ENCODE data around the gene PAPSS2.
A peak's percentile ranks its signal among the peaks of the same experiment; 100 is the strongest.

The PAPSS2 gene

GRCh38 chr10:87660484-87661133, 931 bp downstream of the PAPSS2 start:
- H3K4me1 ChIP-seq (ENCODE audit: insufficient read depth, low read length), result peaks cover 34% of the 10 kb centered on the region
- no peaks in the 10 kb centered on the region for H3K9me3 ChIP-seq (ENCODE audit: insufficient read depth, low read depth, low read length)
- no peaks in the 10 kb centered on the region for H3K36me3 ChIP-seq (ENCODE audit: insufficient read depth, low read depth, low read length)
- peaks cover 13% of the 10 kb centered on the region; the same call in 1 of the 2 replicates for H3K27me3 ChIP-seq (ENCODE audit: insufficient read depth, low read length)
- peak overlapping the region; percentile 93 for H3K4me3 ChIP-seq (ENCODE audit: low read length)
- peak overlapping the region; percentile 84 for H3K9ac ChIP-seq (ENCODE audit: low read depth, low read length)
- H3K27ac ChIP-seq (ENCODE audit: low read length), result no peak overlapping the region

- no peak overlapping the region for H3K9ac ChIP-seq (ENCODE audit: low read depth, low read length)
- H3K4me1 ChIP-seq (ENCODE audit: insufficient read depth, low read length), result peaks cover 28% of the 10 kb centered on the region
- H3K36me3 ChIP-seq (ENCODE audit: insufficient read depth, low read depth, low read length), result no peaks in the 10 kb centered on the region
- H3K9me3 ChIP-seq (ENCODE audit: insufficient read depth, low read depth, low read length), result no peaks in the 10 kb centered on the region
- peak overlapping the region; percentile 93; the same call in 1 of the 2 replicates for H3K4me3 ChIP-seq (ENCODE audit: low read length)
- no peak overlapping the region for H3K27ac ChIP-seq (ENCODE audit: low read length)
- peaks cover 13% of the 10 kb centered on the region; the same call in 1 of the 2 replicates for H3K27me3 ChIP-seq (ENCODE audit: insufficient read depth, low read length)
Observed at GRCh38 chr10:87661861-87662785, 2.4 kb downstream of the PAPSS2 start.

GRCh38 chr10:87664276-87664701, 4.6 kb downstream of the PAPSS2 start:
- Histone ChIP-seq H3K27me3 (ENCODE audit: insufficient read depth, low read length) (peaks cover 4% of the 10 kb centered on the region; the same call in 1 of the 2 replicates), H3K9ac (ENCODE audit: low read depth, low read length) (no peak overlapping the region), H3K27ac (ENCODE audit: low read length) (no peak overlapping the region), H3K4me1 (ENCODE audit: insufficient read depth, low read length) (peaks cover 19% of the 10 kb centered on the region; the same call in 1 of the 2 replicates), H3K36me3 (ENCODE audit: insufficient read depth, low read depth, low read length) (no peaks in the 10 kb centered on the region), H3K4me3 (ENCODE audit: low read length) (no peak overlapping the region), H3K9me3 (ENCODE audit: insufficient read depth, low read depth, low read length) (no peaks in the 10 kb centered on the region)

GRCh38 chr10:87667493-87667892, 7.8 kb downstream of the PAPSS2 start:
- 0 out of 2 replicates have a peak, but pooled peaks cover 1% of the 10 kb centered on the region for H3K4me1 ChIP-seq (ENCODE audit: insufficient read depth, low read length)
- no peaks in the 10 kb centered on the region for H3K9me3 ChIP-seq (ENCODE audit: insufficient read depth, low read depth, low read length)
- no peak overlapping the region for H3K4me3 ChIP-seq (ENCODE audit: low read length)
- H3K27me3 ChIP-seq (ENCODE audit: insufficient read depth, low read length), result no peaks in the 10 kb centered on the region
- no peaks in the 10 kb centered on the region for H3K36me3 ChIP-seq (ENCODE audit: insufficient read depth, low read depth, low read length)
- no peak overlapping the region for H3K9ac ChIP-seq (ENCODE audit: low read depth, low read length)
- H3K27ac ChIP-seq (ENCODE audit: low read length), result no peak overlapping the region

- Histone ChIP-seq H3K9ac (ENCODE audit: low read depth, low read length) (no peak overlapping the region), H3K36me3 (ENCODE audit: insufficient read depth, low read depth, low read length) (no peaks in the 10 kb centered on the region), H3K27ac (ENCODE audit: low read length) (no peak overlapping the region), H3K27me3 (ENCODE audit: insufficient read depth, low read length) (no peaks in the 10 kb centered on the region), H3K4me1 (ENCODE audit: insufficient read depth, low read length) (no peaks in the 10 kb centered on the region), H3K9me3 (ENCODE audit: insufficient read depth, low read depth, low read length) (no peaks in the 10 kb centered on the region), H3K4me3 (ENCODE audit: low read length) (no peak overlapping the region)
Observed at GRCh38 chr10:87668324-87669074, 8.8 kb downstream of the PAPSS2 start.

GRCh38 chr10:87669752-87670151, 10.1 kb downstream of the PAPSS2 start:
- Histone ChIP-seq H3K9me3 (ENCODE audit: insufficient read depth, low read depth, low read length) (no peaks in the 10 kb centered on the region), H3K4me1 (ENCODE audit: insufficient read depth, low read length) (peaks cover under 1% of the 10 kb centered on the region; the same call in 1 of the 2 replicates), H3K9ac (ENCODE audit: low read depth, low read length) (no peak overlapping the region), H3K36me3 (ENCODE audit: insufficient read depth, low read depth, low read length) (no peaks in the 10 kb centered on the region), H3K27me3 (ENCODE audit: insufficient read depth, low read length) (no peaks in the 10 kb centered on the region), H3K4me3 (ENCODE audit: low read length) (no peak overlapping the region), H3K27ac (ENCODE audit: low read length) (no peak overlapping the region)

- H3K36me3 ChIP-seq (ENCODE audit: insufficient read depth, low read depth, low read length), result no peaks in the 10 kb centered on the region
- no peak overlapping the region for H3K27ac ChIP-seq (ENCODE audit: low read length)
- H3K4me3 ChIP-seq (ENCODE audit: low read length), result no peak overlapping the region
- H3K9me3 ChIP-seq (ENCODE audit: insufficient read depth, low read depth, low read length), result no peaks in the 10 kb centered on the region
- H3K4me1 ChIP-seq (ENCODE audit: insufficient read depth, low read length), result peaks cover 9% of the 10 kb centered on the region; the same call in 1 of the 2 replicates
- H3K27me3 ChIP-seq (ENCODE audit: insufficient read depth, low read length), result no peaks in the 10 kb centered on the region
- H3K9ac ChIP-seq (ENCODE audit: low read depth, low read length), result no peak overlapping the region
Observed at GRCh38 chr10:87670586-87670985, 10.9 kb downstream of the PAPSS2 start.

- peaks cover 10% of the 10 kb centered on the region; the same call in 1 of the 2 replicates for H3K4me1 ChIP-seq (ENCODE audit: insufficient read depth, low read length)
- no peak overlapping the region for H3K9ac ChIP-seq (ENCODE audit: low read depth, low read length)
- no peak overlapping the region for H3K4me3 ChIP-seq (ENCODE audit: low read length)
- H3K9me3 ChIP-seq (ENCODE audit: insufficient read depth, low read depth, low read length), result no peaks in the 10 kb centered on the region
- H3K27ac ChIP-seq (ENCODE audit: low read length), result no peak overlapping the region
- no peaks in the 10 kb centered on the region for H3K27me3 ChIP-seq (ENCODE audit: insufficient read depth, low read length)
- no peaks in the 10 kb centered on the region for H3K36me3 ChIP-seq (ENCODE audit: insufficient read depth, low read depth, low read length)
Observed at GRCh38 chr10:87671139-87671815, 11.6 kb downstream of the PAPSS2 start.

- Histone ChIP-seq H3K27me3 (ENCODE audit: insufficient read depth, low read length) (no peaks in the 10 kb centered on the region), H3K4me1 (ENCODE audit: insufficient read depth, low read length) (peaks cover 10% of the 10 kb centered on the region; the same call in 1 of the 2 replicates), H3K9ac (ENCODE audit: low read depth, low read length) (no peak overlapping the region), H3K4me3 (ENCODE audit: low read length) (no peak overlapping the region), H3K27ac (ENCODE audit: low read length) (no peak overlapping the region), H3K9me3 (ENCODE audit: insufficient read depth, low read depth, low read length) (no peaks in the 10 kb centered on the region), H3K36me3 (ENCODE audit: insufficient read depth, low read depth, low read length) (no peaks in the 10 kb centered on the region)
Observed at GRCh38 chr10:87672551-87672950, 12.9 kb downstream of the PAPSS2 start.

- H3K4me3 ChIP-seq (ENCODE audit: low read length), result no peak overlapping the region
- no peak overlapping the region for H3K9ac ChIP-seq (ENCODE audit: low read depth, low read length)
Observed at GRCh38 chr10:87674943-87675342, 15.3 kb downstream of the PAPSS2 start.

More at GRCh38 chr10:87674943-87675342, 15.3 kb downstream of the PAPSS2 start:
- Histone ChIP-seq H3K27ac (ENCODE audit: low read length) (no peak overlapping the region), H3K27me3 (ENCODE audit: insufficient read depth, low read length) (no peaks in the 10 kb centered on the region), H3K4me1 (ENCODE audit: insufficient read depth, low read length) (peaks cover 10% of the 10 kb centered on the region; the same call in 1 of the 2 replicates), H3K9me3 (ENCODE audit: insufficient read depth, low read depth, low read length) (no peaks in the 10 kb centered on the region), H3K36me3 (ENCODE audit: insufficient read depth, low read depth, low read length) (no peaks in the 10 kb centered on the region)
